Kidney (tissue), 14 donors: ENCODE measurements around the gene TRIO. TPM values are rescaled to one million over a fixed set of nuclear protein-coding genes. Genes with fewer than 3 reads are reported as not detected.
A peak's percentile ranks its signal among the peaks of the same experiment; 100 is the strongest.

Experiments
- DNase-seq, 5 donors: peaks; one replicate each; pipeline ENCODE4 v3.0.0-alpha.2; 2013 to 2020
- FAIRE-seq: peaks from 2 replicates; lab custom pipeline; 2012; peaks lifted over from hg19 to GRCh38; lab: Jason Lieb, UNC
- H3K27ac ChIP-seq, 2 donors: one replicate each; pipeline ENCODE4 v1.7.0; 2013; ENCODE audit warnings: low read depth in 2 of 2, low read length in 2 of 2, inconsistent platforms in 1 of 2
- H3K27me3 ChIP-seq: one replicate; pipeline ENCODE4 v1.7.1; 2013; ENCODE audit warnings: low read length, inconsistent platforms; ENCODE audit not compliant: control insufficient read depth, insufficient read depth
- H3K36me3 ChIP-seq, 3 donors: one replicate each; pipeline versions ENCODE4 v1.7.0 to v1.7.1; 2013; ENCODE audit warnings: low read length in 3 of 3, control low read depth in 1 of 3, inconsistent platforms in 1 of 3; ENCODE audit not compliant: insufficient read depth in 3 of 3, control insufficient read depth in 2 of 3
- H3K4me1 ChIP-seq, 3 donors: one replicate each; pipeline versions ENCODE4 v1.7.0 to v1.7.1; 2013; ENCODE audit warnings: low read length in 3 of 3, inconsistent platforms in 1 of 3, low read depth in 1 of 3; ENCODE audit not compliant: control insufficient read depth in 2 of 3, insufficient read depth in 2 of 3
- H3K4me3 ChIP-seq, 3 donors: one replicate each; pipeline versions ENCODE4 v1.7.0 to v1.8.1; 2013; ENCODE audit warnings: low read length in 3 of 3, control low read depth in 1 of 3, inconsistent platforms in 1 of 3
- H3K9ac ChIP-seq, 3 donors: one replicate each; pipeline versions ENCODE4 v1.7.0 to v1.7.1; 2013; ENCODE audit warnings: low read length in 3 of 3, control low read depth in 1 of 3, inconsistent platforms in 1 of 3
- H3K9me3 ChIP-seq, 3 donors: one replicate each; pipeline versions ENCODE4 v1.7.0 to v1.7.1; 2013; ENCODE audit warnings: low read length in 3 of 3, control low read depth in 1 of 3, inconsistent platforms in 1 of 3; ENCODE audit not compliant: control insufficient read depth in 2 of 3, insufficient read depth in 1 of 3
- CTCF ChIP-seq: IDR thresholded peaks from 3 replicates; pipeline ENCODE4 v1.5.1; 2012; ENCODE audit warnings: mild to moderate bottlenecking, moderate library complexity, borderline replicate concordance; ENCODE audit not compliant: insufficient read depth; ENCODE audit errors: extremely low read depth
- intact Hi-C: fragments of 100-400 bp; cut with DNase I; formaldehyde crosslinking; loops from one replicate; pipeline ENCODE4 v1.11.1; 2022
- polyA plus RNA-seq: library from polyadenylated mRNA; stranded (reverse); fragments of 350-450 nt; fragmentation: Illumina TruSeq; extraction: RNeasy Lipid Tissue Mini Kit (QIAGEN cat#74804); gene quantifications from one replicate; pipeline ENCODE4 v1.2.3, GENCODE V29; 2014; ENCODE audit warnings: low read depth, low replicate concordance; ENCODE audit not compliant: insufficient read depth
- total RNA-seq: library from RNA; stranded (reverse); fragmentation: NEBNext Ultra II Directional; extraction: Animal tissue kit (Norgen Biotek cat#: 25700); gene quantifications from one replicate; pipeline ENCODE4 v1.2.1, GENCODE V29; 2021
- donor health status: control.
- donor health status: control.
- donor health status: control.
- donor health status: control.
- donor health status: control.
- donor health status: DM: yes; HTN: yes; CAD: no.
- donor health status: Normal renal cell carcinoma (clear cell type).

Gene TRIO
- total and polyA plus RNA-seq, 2 donors from 2014 or later = 9.5 to 149 TPM

DNA sequence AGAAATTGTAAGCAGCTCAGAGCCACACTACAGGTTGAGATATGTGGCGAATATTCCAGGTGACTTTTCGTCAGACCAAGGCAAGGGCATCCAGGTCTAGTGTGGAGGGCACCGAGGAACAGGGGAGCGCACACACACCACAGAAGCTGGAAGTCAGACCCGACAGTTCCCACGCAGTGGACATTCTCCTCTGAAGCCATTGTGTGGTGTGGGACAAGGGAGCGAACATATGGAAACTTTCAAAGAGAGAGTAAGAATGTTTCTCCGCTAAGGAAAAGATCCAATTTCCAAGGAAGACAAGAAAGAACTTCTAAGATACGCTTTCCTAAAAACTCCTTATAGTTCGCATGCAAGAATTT lies 297.1 kb downstream of the TRIO start:
- no peak for FAIRE-seq

DNA sequence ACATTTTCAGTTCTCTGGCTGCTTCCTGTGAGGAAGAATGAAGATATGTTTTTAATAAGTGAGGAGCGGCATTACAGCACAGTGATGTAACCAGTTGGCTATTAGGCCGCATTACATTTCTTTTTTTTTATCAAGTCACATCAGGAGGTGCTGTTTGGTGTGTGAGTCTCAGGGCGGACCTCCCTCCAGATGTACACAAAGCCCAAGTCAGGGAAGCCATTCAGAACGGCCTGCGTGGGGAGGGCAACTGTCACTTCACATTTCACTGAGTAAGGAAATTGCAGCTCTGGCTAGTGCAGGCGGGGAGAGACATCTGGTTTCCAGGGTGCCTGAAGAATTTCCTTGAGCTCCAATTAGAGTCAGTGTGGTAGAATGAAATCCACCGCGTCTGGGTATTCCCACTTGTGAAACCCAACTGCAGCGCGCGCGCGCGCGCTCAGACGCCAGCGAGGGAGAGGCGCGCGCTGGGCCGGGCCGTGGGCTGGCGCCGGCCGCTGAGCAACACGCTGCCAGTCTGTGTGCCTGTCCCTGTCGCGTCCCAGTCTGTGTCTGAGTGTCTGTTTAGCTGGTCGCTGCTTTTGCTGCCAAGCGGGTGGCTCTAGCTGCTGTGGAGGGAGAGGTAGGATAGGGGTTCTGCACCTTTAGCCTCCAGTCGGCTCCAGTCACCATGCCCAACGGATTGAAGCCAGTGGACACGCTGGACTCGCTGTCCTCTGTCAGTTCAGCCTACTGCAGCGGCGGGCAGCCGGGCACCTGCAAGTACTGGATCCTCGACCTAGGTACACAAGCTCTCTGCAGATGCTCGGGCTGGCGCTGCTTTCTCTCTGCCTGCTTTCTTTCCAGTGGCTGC lies 297.7 kb downstream of the TRIO start:
- peak overlapping the region in 1 of 3 donors; percentile 75 for H3K9ac ChIP-seq
- no peak overlapping the region for H3K27ac ChIP-seq
- FAIRE-seq = no peak
- DNase-seq = peak; percentile 82 to 95 (median 91)
- peak overlapping the region; percentile 65 to 81 (median 73) for H3K4me3 ChIP-seq
- no peaks in the 10 kb centered on the region for H3K36me3 ChIP-seq
- no peaks in the 10 kb centered on the region for H3K9me3 ChIP-seq
- H3K27me3 ChIP-seq = no peaks in the 10 kb centered on the region
- TF ChIP-seq CTCF = no peak
- H3K4me1 ChIP-seq = no peaks in the 10 kb centered on the region
- intact Hi-C loops = no loop called here

More for the DNA sequence above, 297.1 kb downstream of the TRIO start:
- Histone ChIP-seq H3K36me3 (no peaks in the 10 kb centered on the region), H3K9me3 (no peaks in the 10 kb centered on the region), H3K4me1 (no peaks in the 10 kb centered on the region), H3K4me3 (peak overlapping the region; percentile 15 to 81 (median 65)), H3K27ac (no peak overlapping the region), H3K27me3 (no peaks in the 10 kb centered on the region), H3K9ac (peak overlapping the region in 1 of 3 donors; percentile 42)
- DNase-seq = peak in 3 of 5 donors; percentile 39 to 87 (median 48)
- TF ChIP-seq CTCF = no peak
- intact Hi-C loops = no loop called here

- DNase-seq (no peak), FAIRE-seq (no peak)
- Histone ChIP-seq H3K27ac (no peak overlapping the region), H3K36me3 (no peaks in the 10 kb centered on the region), H3K9ac (peak overlapping the region in 1 of 3 donors; percentile 75), H3K27me3 (no peaks in the 10 kb centered on the region), H3K4me1 (no peaks in the 10 kb centered on the region), H3K4me3 (peak overlapping the region in 1 of 3 donors; percentile 81), H3K9me3 (no peaks in the 10 kb centered on the region)
- TF ChIP-seq CTCF = no peak
- intact Hi-C loops = no loop called here
Observed at GRCh38 chr5:14441641-14442040, 298.5 kb downstream of the TRIO start.
